DOHH2 (cell line): ENCODE measurements around the gene MBNL3.

Source experiments
- H3F3A ChIP-seq: fragments of 200-600 bp; sonication (generic), shearing (Covaris generic); 2 replicates; pipeline ENCODE4 v1.6.0; 2016; ENCODE audit warnings: antibody characterized with exemption, mild to moderate bottlenecking; ENCODE audit not compliant: control insufficient read depth, insufficient read depth
- H3K27ac ChIP-seq: fragments of 200-600 bp; sonication (generic); 2 replicates; pipeline ENCODE4 v1.5.1; 2014; ENCODE audit warnings: low read depth, mild to moderate bottlenecking, low read length, moderate library complexity
- H3K27me3 ChIP-seq: fragments of 200-600 bp; sonication (generic); 2 replicates; pipeline ENCODE4 v1.6.1; 2014; ENCODE audit warnings: mild to moderate bottlenecking, low read length, mixed read lengths; ENCODE audit not compliant: control insufficient read depth
- H3K36me3 ChIP-seq: fragments of 200-600 bp; sonication (generic); 2 replicates; pipeline ENCODE4 v1.6.1; 2014; ENCODE audit warnings: mild to moderate bottlenecking, low read length, moderate library complexity, mixed read lengths; ENCODE audit not compliant: control insufficient read depth
- H3K4me1 ChIP-seq: fragments of 200-600 bp; sonication (generic); 2 replicates; pipeline ENCODE4 v1.6.1; 2014; ENCODE audit warnings: mild to moderate bottlenecking, low read length, mixed read lengths; ENCODE audit not compliant: control insufficient read depth
- H3K4me2 ChIP-seq: fragments of 200-600 bp; sonication (generic); 2 replicates; pipeline ENCODE4 v1.6.0; 2014; ENCODE audit warnings: mild to moderate bottlenecking, low read length, moderate library complexity
- H3K4me3 ChIP-seq: fragments of 200-600 bp; sonication (generic); 2 replicates; pipeline ENCODE4 v1.5.1; 2014; ENCODE audit warnings: mild to moderate bottlenecking, low read length, mixed read lengths
- H3K79me2 ChIP-seq: fragments of 200-600 bp; sonication (generic); 2 replicates; pipeline ENCODE4 v1.6.1; 2014; ENCODE audit warnings: mild to moderate bottlenecking, low read length, mixed read lengths; ENCODE audit not compliant: control insufficient read depth
- H3K9me2 ChIP-seq: fragments of 200-600 bp; sonication (generic); replicated peaks from 2 replicates; pipeline ENCODE4 v1.6.1; 2014; ENCODE audit warnings: mild to moderate bottlenecking, low read length, mixed read lengths; ENCODE audit not compliant: control insufficient read depth
- H3K9me3 ChIP-seq: fragments of 200-600 bp; sonication (generic); 2 replicates; pipeline ENCODE4 v1.6.1; 2014; ENCODE audit warnings: antibody characterized with exemption, low read length, mixed read lengths; ENCODE audit not compliant: control insufficient read depth, insufficient read depth
- H4K20me1 ChIP-seq: fragments of 200-600 bp; sonication (generic); 2 replicates; pipeline ENCODE4 v1.6.0; 2014; ENCODE audit warnings: low read depth, mild to moderate bottlenecking, antibody characterized with exemption, low read length, moderate library complexity; ENCODE audit not compliant: control insufficient read depth, insufficient read depth
- CTCF ChIP-seq: fragments of 200-600 bp; sonication (generic); IDR thresholded peaks from one replicate; pipeline ENCODE4 v1.5.1; 2014; ENCODE audit warnings: antibody characterized with exemption, mild to moderate bottlenecking, low read depth, low read length; ENCODE audit not compliant: poor library complexity, severe bottlenecking
- EZH2phosphoT487 ChIP-seq: fragments of 200-600 bp; sonication (generic); IDR thresholded peaks from 2 replicates; pipeline ENCODE4 v1.6.1; 2017; ENCODE audit warnings: borderline replicate concordance, mild to moderate bottlenecking, antibody characterized with exemption, low read length, moderate library complexity, mixed read lengths

The MBNL3 gene

GRCh38 chrX:132428896-132429295 is 59.9 kb downstream of the MBNL3 start:
- no peaks in the 10 kb centered on the region for H4K20me1 ChIP-seq
- no peak overlapping the region for H3K4me2 ChIP-seq
- H3K36me3 ChIP-seq: no peaks in the 10 kb centered on the region
- H3K79me2 ChIP-seq: no peaks in the 10 kb centered on the region
- H3K4me1 ChIP-seq: no peaks in the 10 kb centered on the region
- no peaks in the 10 kb centered on the region for H3K9me2 ChIP-seq
- no peak overlapping the region for H3K4me3 ChIP-seq
- TF ChIP-seq EZH2phosphoT487 (no peak), CTCF (no peak)
- H3F3A ChIP-seq: no peaks in the 10 kb centered on the region
- H3K27me3 ChIP-seq: no peaks in the 10 kb centered on the region
- no peaks in the 10 kb centered on the region for H3K9me3 ChIP-seq
- no peak overlapping the region for H3K27ac ChIP-seq

GRCh38 chrX:132426695-132427281 is 62.0 kb downstream of the MBNL3 start:
- no peak overlapping the region for H3K4me3 ChIP-seq
- H3F3A ChIP-seq: no peaks in the 10 kb centered on the region
- no peaks in the 10 kb centered on the region for H4K20me1 ChIP-seq
- no peaks in the 10 kb centered on the region for H3K36me3 ChIP-seq
- no peaks in the 10 kb centered on the region for H3K9me3 ChIP-seq
- H3K27ac ChIP-seq: no peak overlapping the region
- H3K4me2 ChIP-seq: no peak overlapping the region
- H3K4me1 ChIP-seq: no peaks in the 10 kb centered on the region
- no peaks in the 10 kb centered on the region for H3K9me2 ChIP-seq
- TF ChIP-seq CTCF (no peak), EZH2phosphoT487 (no peak)
- no peaks in the 10 kb centered on the region for H3K79me2 ChIP-seq
- H3K27me3 ChIP-seq: no peaks in the 10 kb centered on the region

- Histone ChIP-seq H3K9me3 (no peaks in the 10 kb centered on the region), H3K27me3 (no peaks in the 10 kb centered on the region), H3K4me1 (no peaks in the 10 kb centered on the region), H3K27ac (no peak overlapping the region), H3K4me2 (no peak overlapping the region), H3F3A (no peaks in the 10 kb centered on the region), H3K79me2 (no peaks in the 10 kb centered on the region), H4K20me1 (no peaks in the 10 kb centered on the region), H3K4me3 (no peak overlapping the region), H3K9me2 (no peaks in the 10 kb centered on the region), H3K36me3 (no peaks in the 10 kb centered on the region)
- no peak for TF ChIP-seq EZH2phosphoT487
- TF ChIP-seq CTCF: no peak
Observed at GRCh38 chrX:132425744-132426318, 63.0 kb downstream of the MBNL3 start.
